Endodermal cell (in vitro differentiated cells): Measurements from ENCODE around the gene NAPSA. TPM values are rescaled to one million over a fixed set of nuclear protein-coding genes. Genes with fewer than 3 reads are reported as not detected.

Experiments
- DNase-seq: peaks from one replicate; pipeline ENCODE4 v3.0.0-alpha.2; 2017
- H3K27ac ChIP-seq: 2 replicates; pipeline ENCODE4 v1.5.1; 2013; ENCODE audit warnings: mild to moderate bottlenecking, low read depth, low read length, moderate library complexity
- H3K27me3 ChIP-seq: 2 replicates; pipeline ENCODE4 v1.6.1; 2013; ENCODE audit warnings: mild to moderate bottlenecking, low read length, moderate library complexity; ENCODE audit not compliant: insufficient read depth, control insufficient read depth, poor library complexity, severe bottlenecking
- H3K36me3 ChIP-seq: 2 replicates; pipeline ENCODE4 v1.7.0; 2013; ENCODE audit warnings: mild to moderate bottlenecking, low read length, moderate library complexity; ENCODE audit not compliant: control insufficient read depth, insufficient read depth
- H3K4me1 ChIP-seq: one replicate; pipeline ENCODE4 v1.7.0; 2013; ENCODE audit warnings: low read length; ENCODE audit not compliant: control insufficient read depth, insufficient read depth
- H3K4me3 ChIP-seq: 2 replicates; pipeline ENCODE4 v1.5.1; 2013; ENCODE audit warnings: mild to moderate bottlenecking, low read length, moderate library complexity
- H3K9ac ChIP-seq: 2 replicates; pipeline ENCODE4 v1.6.1; 2013; ENCODE audit warnings: mild to moderate bottlenecking, low read length, moderate library complexity; ENCODE audit not compliant: poor library complexity, severe bottlenecking; ENCODE audit errors: extremely low read depth
- H3K9me3 ChIP-seq: 2 replicates; pipeline ENCODE4 v1.6.1; 2013; ENCODE audit warnings: mild to moderate bottlenecking, low read length, moderate library complexity; ENCODE audit not compliant: control insufficient read depth
- H3K27ac Mint-ChIP-seq: 2 replicates; pipeline ENCODE4 v1.8.0; 2020; ENCODE audit warnings: mixed read lengths
- H3K27me3 Mint-ChIP-seq: 2 replicates; pipeline ENCODE4 v1.8.0; 2021; ENCODE audit warnings: mild to moderate bottlenecking, mixed read lengths; ENCODE audit not compliant: insufficient read depth
- H3K36me3 Mint-ChIP-seq: 2 replicates; pipeline ENCODE4 v1.8.0; 2020; ENCODE audit warnings: low read depth, mixed read lengths
- H3K4me1 Mint-ChIP-seq: 2 replicates; pipeline ENCODE4 v1.8.0; 2020; ENCODE audit warnings: mixed read lengths
- H3K4me3 Mint-ChIP-seq: 2 replicates; pipeline ENCODE4 v1.8.0; 2020; ENCODE audit warnings: mild to moderate bottlenecking, moderate library complexity, mixed read lengths
- H3K9me3 Mint-ChIP-seq: 2 replicates; pipeline ENCODE4 v1.8.0; 2020; ENCODE audit warnings: mild to moderate bottlenecking, mixed read lengths
- CTCF ChIP-seq: fragments of 200-600 bp; sonication (generic); conservative IDR thresholded peaks from 2 replicates; pipeline ENCODE4 v1.5.0; 2021; ENCODE audit warnings: antibody characterized with exemption, mild to moderate bottlenecking
- WGBS, 2 experiments: methylation state at CpG; one replicate each; pipeline versions ENCODE4 v1.1.5 to v1.1.7; 2013; ENCODE audit warnings: missing lambda C conversion rate in 2 of 2, mixed read lengths in 1 of 2; ENCODE audit not compliant: insufficient coverage in 1 of 2, insufficient read length in 1 of 2; 5-methylcytosine and 5-hydroxymethylcytosine counted together
- total RNA-seq, 2 donors: library from RNA; stranded (reverse); fragmentation: NEBNext Ultra II Directional in 1 of 2; extraction: Animal tissue kit (Norgen Biotek cat#: 25700) in 1 of 2; gene quantifications; 2 replicates in 1 of 2; 3 replicates in 1 of 2; pipeline ENCODE4 v1.2.1, GENCODE V29; 2021

The NAPSA gene
- total RNA-seq, 2 donors from 2014 or later, result 0.91 to 1.5 TPM

GRCh38 chr19:50313812-50314536, 51.5 kb downstream of the NAPSA start:
- 0 to 53% methylated on average over 1 to 18 of the region's 20 CpGs for WGBS, 2 experiments
- H3K27me3 ChIP-seq, result peaks cover 10% of the 10 kb centered on the region
- H3K4me3 ChIP-seq, result peak overlapping the region; percentile 67
- peak; percentile 66 for TF ChIP-seq CTCF
- no peaks in the 10 kb centered on the region for H3K36me3 ChIP-seq
- no peak overlapping the region for H3K9ac ChIP-seq
- Mint-ChIP-seq H3K4me1 (peaks cover 18% of the 10 kb centered on the region), H3K36me3 (peaks cover 4% of the 10 kb centered on the region), H3K27me3 (peaks cover 18% of the 10 kb centered on the region), H3K9me3 (no peaks in the 10 kb centered on the region), H3K4me3 (peak overlapping the region; percentile 71), H3K27ac (peak overlapping the region; percentile 91)
- no peaks in the 10 kb centered on the region for H3K9me3 ChIP-seq
- H3K4me1 ChIP-seq, result no peaks in the 10 kb centered on the region
- no peak overlapping the region for H3K27ac ChIP-seq
- DNase-seq, result peak; percentile 89

- no peak for TF ChIP-seq CTCF
- Mint-ChIP-seq H3K4me1 (peaks cover 18% of the 10 kb centered on the region), H3K9me3 (no peaks in the 10 kb centered on the region), H3K4me3 (peak overlapping the region; percentile 71), H3K27me3 (peaks cover 25% of the 10 kb centered on the region), H3K36me3 (peaks cover 4% of the 10 kb centered on the region), H3K27ac (peak overlapping the region; percentile 91)
- H3K27ac ChIP-seq, result no peak overlapping the region
- no peak for DNase-seq
- peak overlapping the region; percentile 67 for H3K4me3 ChIP-seq
- no peaks in the 10 kb centered on the region for H3K4me1 ChIP-seq
- 36 to 56% methylated on average over 17 to 27 of the region's 27 CpGs for WGBS, 2 experiments
- H3K36me3 ChIP-seq, result no peaks in the 10 kb centered on the region
- H3K9me3 ChIP-seq, result no peaks in the 10 kb centered on the region
- H3K9ac ChIP-seq, result no peak overlapping the region
- H3K27me3 ChIP-seq, result peaks cover 10% of the 10 kb centered on the region
Measured at GRCh38 chr19:50312967-50313811, 52.2 kb downstream of the NAPSA start.

GRCh38 chr19:50311723-50312635, 53.5 kb downstream of the NAPSA start:
- peak overlapping the region; percentile 84 for H3K27ac Mint-ChIP-seq
- 49 to 67% methylated on average over 4 to 30 of the region's 42 CpGs for WGBS, 2 experiments
- peak overlapping the region; percentile 64 for H3K4me3 ChIP-seq
- peaks cover 24% of the 10 kb centered on the region for H3K27me3 Mint-ChIP-seq
- no peak overlapping the region for H3K27ac ChIP-seq
- H3K9me3 ChIP-seq, result no peaks in the 10 kb centered on the region
- no peaks in the 10 kb centered on the region for H3K36me3 Mint-ChIP-seq
- no peak overlapping the region for H3K9ac ChIP-seq
- TF ChIP-seq CTCF, result peak; percentile 45
- peaks cover 18% of the 10 kb centered on the region for H3K4me1 Mint-ChIP-seq
- no peaks in the 10 kb centered on the region for H3K4me1 ChIP-seq
- no peaks in the 10 kb centered on the region for H3K9me3 Mint-ChIP-seq
- H3K36me3 ChIP-seq, result no peaks in the 10 kb centered on the region
- DNase-seq, result peak; percentile 92
- H3K4me3 Mint-ChIP-seq, result peak overlapping the region; percentile 71
- peaks cover 10% of the 10 kb centered on the region for H3K27me3 ChIP-seq
